ENCODE data around the gene MGRN1. TPM values are rescaled to one million over a fixed set of nuclear protein-coding genes. Genes with fewer than 3 reads are reported as not detected.

MGRN1 gene
- total and polyA plus RNA-seq, 2 of the 13 experiments (the other 11 are each of a cell fraction or from before 2014, with no cell fraction given) = 11.9 to 12.6 TPM

DNA sequence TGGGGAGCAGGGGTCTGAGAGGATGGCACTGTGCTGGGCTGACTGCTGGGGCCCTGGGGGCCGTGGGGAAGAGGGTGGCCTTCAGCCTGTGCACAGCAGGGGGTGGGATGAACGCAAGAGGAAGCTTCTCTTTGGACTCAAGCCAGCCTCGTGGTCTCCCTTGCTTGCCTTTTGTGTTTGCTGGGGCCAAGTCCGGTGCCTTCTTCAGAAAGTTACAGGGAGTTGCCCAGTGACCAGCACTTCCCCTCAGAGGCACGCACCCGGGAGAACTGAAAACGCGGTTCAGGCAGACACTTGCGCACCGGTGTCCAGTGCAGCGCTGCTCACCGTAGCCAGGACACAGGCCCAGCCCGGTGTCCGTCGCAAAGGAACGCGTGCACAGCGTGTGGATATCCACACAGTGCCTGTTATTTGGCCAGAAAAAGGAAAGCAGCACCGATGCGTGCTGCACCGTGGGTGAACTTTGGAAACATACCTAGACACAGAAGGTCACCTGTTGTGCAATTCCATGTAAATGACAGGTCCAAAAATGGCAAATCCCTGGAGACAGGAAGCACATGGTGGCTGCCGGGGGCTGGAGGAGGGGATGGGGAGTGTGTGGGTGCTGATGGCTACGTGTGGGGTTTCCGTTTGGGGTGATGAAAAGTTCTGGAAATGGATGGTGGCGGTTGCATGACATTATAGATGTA, 39.3 kb downstream of the MGRN1 start (continued):
- TF ChIP-seq, protein P1, sequence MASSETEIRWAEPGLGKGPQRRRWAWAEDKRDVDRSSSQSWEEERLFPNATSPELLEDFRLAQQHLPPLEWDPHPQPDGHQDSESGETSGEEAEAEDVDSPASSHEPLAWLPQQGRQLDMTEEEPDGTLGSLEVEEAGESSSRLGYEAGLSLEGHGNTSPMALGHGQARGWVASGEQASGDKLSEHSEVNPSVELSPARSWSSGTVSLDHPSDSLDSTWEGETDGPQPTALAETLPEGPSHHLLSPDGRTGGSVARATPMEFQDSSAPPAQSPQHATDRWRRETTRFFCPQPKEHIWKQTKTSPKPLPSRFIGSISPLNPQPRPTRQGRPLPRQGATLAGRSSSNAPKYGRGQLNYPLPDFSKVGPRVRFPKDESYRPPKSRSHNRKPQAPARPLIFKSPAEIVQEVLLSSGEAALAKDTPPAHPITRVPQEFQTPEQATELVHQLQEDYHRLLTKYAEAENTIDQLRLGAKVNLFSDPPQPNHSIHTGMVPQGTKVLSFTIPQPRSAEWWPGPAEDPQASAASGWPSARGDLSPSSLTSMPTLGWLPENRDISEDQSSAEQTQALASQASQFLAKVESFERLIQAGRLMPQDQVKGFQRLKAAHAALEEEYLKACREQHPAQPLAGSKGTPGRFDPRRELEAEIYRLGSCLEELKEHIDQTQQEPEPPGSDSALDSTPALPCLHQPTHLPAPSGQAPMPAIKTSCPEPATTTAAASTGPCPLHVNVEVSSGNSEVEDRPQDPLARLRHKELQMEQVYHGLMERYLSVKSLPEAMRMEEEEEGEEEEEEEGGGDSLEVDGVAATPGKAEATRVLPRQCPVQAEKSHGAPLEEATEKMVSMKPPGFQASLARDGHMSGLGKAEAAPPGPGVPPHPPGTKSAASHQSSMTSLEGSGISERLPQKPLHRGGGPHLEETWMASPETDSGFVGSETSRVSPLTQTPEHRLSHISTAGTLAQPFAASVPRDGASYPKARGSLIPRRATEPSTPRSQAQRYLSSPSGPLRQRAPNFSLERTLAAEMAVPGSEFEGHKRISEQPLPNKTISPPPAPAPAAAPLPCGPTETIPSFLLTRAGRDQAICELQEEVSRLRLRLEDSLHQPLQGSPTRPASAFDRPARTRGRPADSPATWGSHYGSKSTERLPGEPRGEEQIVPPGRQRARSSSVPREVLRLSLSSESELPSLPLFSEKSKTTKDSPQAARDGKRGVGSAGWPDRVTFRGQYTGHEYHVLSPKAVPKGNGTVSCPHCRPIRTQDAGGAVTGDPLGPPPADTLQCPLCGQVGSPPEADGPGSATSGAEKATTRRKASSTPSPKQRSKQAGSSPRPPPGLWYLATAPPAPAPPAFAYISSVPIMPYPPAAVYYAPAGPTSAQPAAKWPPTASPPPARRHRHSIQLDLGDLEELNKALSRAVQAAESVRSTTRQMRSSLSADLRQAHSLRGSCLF (CRISPR knock-in tag; IDR thresholded peaks at IDR 0.05; ENCODE audit: borderline replicate concordance) = no peak
- TF ChIP-seq ZNF160 (CRISPR knock-in tag; IDR thresholded peaks at IDR 0.05) (peak; percentile 72), ZNF781 (CRISPR knock-in tag; IDR thresholded peaks at IDR 0.05; ENCODE audit: borderline replicate concordance, not compliant biosample characterization) (peak; percentile 88), RBAK (CRISPR knock-in tag; IDR thresholded peaks at IDR 0.05) (no peak), CREB1 (IDR thresholded peaks at IDR 0.05) (no peak), CREB1 (CRISPR knock-in tag; IDR thresholded peaks at IDR 0.05) (0 out of 2 replicates have a peak, but pooled peaks have one; percentile 59), NCOA1 (CRISPR knock-in tag; IDR thresholded peaks at IDR 0.05) (no peak), HNRNPH1 (optimal IDR thresholded peaks at IDR 0.05; ENCODE audit: low read depth, low read length) (no peak), ZNF777 (CRISPR knock-in tag; IDR thresholded peaks at IDR 0.05) (peak; percentile 33; the same call in 1 of the 2 replicates), ZIK1 (CRISPR knock-in tag; IDR thresholded peaks at IDR 0.05; ENCODE audit: borderline replicate concordance, low read depth) (peak; percentile 52; the same call in 1 of the 2 replicates), ZNF782 (CRISPR knock-in tag; IDR thresholded peaks at IDR 0.05; ENCODE audit: borderline replicate concordance) (no peak), TCF7 (IDR thresholded peaks at IDR 0.05; ENCODE audit: low read depth) (no peak), SUZ12 (IDR thresholded peaks at IDR 0.05; ENCODE audit: low read depth, low read length) (no peak), DNMT3B (CRISPR knock-in tag; conservative IDR thresholded peaks at IDR 0.05) (no peak), NR2F6 (IDR thresholded peaks at IDR 0.05) (peak; percentile 84), NR2F6 (CRISPR knock-in tag; IDR thresholded peaks at IDR 0.05) (peak; percentile 96), EZH2 (conservative IDR thresholded peaks at IDR 0.05; ENCODE audit: low read depth, low read length) (no peak), ZKSCAN8 (CRISPR knock-in tag; IDR thresholded peaks at IDR 0.05; ENCODE audit: borderline replicate concordance) (0 out of 2 replicates have a peak, but pooled peaks have one; percentile 37), TSC22D2 (CRISPR knock-in tag; IDR thresholded peaks at IDR 0.05; ENCODE audit: borderline replicate concordance) (peak; percentile 80), POLR2AphosphoS5 (IDR thresholded peaks at IDR 0.05; ENCODE audit: low read depth, low read length) (peak; percentile 49)
- TF ChIP-seq, protein P2, sequence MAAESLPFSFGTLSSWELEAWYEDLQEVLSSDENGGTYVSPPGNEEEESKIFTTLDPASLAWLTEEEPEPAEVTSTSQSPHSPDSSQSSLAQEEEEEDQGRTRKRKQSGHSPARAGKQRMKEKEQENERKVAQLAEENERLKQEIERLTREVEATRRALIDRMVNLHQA (CRISPR knock-in tag; IDR thresholded peaks at IDR 0.05) = no peak
- TF ChIP-seq, protein P3, sequence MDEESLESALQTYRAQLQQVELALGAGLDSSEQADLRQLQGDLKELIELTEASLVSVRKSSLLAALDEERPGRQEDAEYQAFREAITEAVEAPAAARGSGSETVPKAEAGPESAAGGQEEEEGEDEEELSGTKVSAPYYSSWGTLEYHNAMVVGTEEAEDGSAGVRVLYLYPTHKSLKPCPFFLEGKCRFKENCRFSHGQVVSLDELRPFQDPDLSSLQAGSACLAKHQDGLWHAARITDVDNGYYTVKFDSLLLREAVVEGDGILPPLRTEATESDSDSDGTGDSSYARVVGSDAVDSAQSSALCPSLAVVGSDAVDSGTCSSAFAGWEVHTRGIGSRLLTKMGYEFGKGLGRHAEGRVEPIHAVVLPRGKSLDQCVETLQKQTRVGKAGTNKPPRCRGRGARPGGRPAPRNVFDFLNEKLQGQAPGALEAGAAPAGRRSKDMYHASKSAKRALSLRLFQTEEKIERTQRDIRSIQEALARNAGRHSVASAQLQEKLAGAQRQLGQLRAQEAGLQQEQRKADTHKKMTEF (CRISPR knock-in tag; IDR thresholded peaks at IDR 0.05) = peak; percentile 88
- TF ChIP-seq, protein P4, sequence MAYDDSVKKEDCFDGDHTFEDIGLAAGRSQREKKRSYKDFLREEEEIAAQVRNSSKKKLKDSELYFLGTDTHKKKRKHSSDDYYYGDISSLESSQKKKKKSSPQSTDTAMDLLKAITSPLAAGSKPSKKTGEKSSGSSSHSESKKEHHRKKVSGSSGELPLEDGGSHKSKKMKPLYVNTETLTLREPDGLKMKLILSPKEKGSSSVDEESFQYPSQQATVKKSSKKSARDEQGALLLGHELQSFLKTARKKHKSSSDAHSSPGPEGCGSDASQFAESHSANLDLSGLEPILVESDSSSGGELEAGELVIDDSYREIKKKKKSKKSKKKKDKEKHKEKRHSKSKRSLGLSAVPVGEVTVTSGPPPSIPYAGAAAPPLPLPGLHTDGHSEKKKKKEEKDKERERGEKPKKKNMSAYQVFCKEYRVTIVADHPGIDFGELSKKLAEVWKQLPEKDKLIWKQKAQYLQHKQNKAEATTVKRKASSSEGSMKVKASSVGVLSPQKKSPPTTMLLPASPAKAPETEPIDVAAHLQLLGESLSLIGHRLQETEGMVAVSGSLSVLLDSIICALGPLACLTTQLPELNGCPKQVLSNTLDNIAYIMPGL (CRISPR knock-in tag; IDR thresholded peaks at IDR 0.05; ENCODE audit: borderline replicate concordance in 1 of 2, low read depth in 1 of 2) = peak in 1 of 2 experiments; percentile 83; a peak in 3 of 4 replicates

Data from HepG2 (cell line).